ENCODE measurements around the gene ULBP2.
"Not testable (repeated sequence)": the region's sequence is repeated elsewhere in the genome, so short reads cannot be mapped to it uniquely, and the experiment has no call there.

DNA sequence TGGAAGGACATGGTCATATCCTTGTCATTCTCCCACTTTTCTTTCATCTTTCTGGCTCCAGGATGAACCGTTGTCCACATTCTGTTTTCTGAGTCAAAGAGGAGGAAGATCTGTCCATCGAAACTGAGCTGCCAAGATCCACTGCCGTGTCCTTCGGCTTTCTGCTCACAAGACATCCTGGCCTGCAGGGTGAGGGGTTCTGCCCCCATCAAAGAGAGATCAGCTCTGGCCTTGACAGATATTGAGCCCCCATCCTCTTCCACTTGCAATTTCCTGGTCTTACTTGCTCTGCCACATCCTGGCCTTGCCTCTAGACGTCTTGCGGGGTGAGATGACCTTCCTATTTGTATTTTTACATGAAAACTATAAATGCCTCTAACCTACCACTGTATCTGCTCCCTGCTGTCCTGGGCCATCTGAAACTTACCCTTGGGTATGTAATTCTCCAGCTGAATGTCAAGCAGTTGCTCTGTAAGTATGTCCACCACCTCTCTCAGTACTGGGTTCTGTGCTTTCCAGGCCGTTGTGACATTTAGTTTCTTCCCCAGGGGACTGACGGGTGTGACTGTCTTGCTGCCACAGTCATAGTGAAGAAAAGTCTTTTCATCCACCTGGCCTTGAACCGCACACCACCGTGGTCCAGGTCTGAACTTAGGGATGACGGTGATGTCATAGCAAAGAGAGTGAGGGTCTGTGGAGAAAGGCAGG is 22.5 kb upstream of the ULBP2 start:
- not testable (repeated sequence) for TF ChIP-seq YY1 (IDR thresholded peaks at IDR 0.05; ENCODE audit: insufficient read depth, insufficient read length); SUZ12 (IDR thresholded peaks at IDR 0.05; ENCODE audit: extremely low read depth, insufficient read depth, insufficient read length); ZNF274 (IDR thresholded peaks at IDR 0.05; ENCODE audit: low read depth, low read length)

All from NT2/D1 (cell line).